Measurements from ENCODE around the gene ACO2.
"Not testable (repeated sequence)": the region's sequence is repeated elsewhere in the genome, so short reads cannot be mapped to it uniquely, and the experiment has no call there.

ACO2 gene

DNA sequence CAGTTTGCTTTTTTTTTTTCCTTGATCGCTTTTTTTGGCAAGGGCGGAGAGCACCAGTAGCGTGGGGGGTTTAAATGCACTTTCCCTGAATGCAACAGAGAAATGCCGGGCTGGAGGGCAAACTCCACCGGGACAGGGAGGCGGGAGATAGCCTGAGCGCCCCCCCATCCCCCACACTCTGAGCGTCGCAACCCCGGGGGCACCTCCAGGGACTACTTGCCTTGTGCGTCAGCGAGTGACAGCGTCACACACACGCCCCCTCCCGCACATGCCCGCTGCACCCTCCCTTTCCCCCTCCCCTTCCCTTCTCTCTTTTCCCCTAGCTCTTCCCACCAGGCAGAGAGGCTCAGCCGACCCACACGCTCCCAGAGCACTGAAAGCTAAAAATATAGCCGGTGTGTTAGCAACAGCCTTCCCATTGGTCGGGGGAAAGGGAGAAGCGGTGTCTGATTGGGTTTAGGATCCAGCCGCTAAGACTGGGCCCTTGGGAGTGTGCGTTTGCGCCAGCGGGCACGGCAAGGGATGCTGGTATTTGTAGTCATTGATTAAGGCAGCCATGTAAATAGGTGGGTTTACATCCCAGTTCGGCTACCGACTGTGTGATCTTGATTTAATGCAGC, 20.6 kb upstream of the ACO2 start:
- peak; percentile 76 to 84 for DNase-seq (ENCODE audit: low read depth in 2 of 2)

DNA sequence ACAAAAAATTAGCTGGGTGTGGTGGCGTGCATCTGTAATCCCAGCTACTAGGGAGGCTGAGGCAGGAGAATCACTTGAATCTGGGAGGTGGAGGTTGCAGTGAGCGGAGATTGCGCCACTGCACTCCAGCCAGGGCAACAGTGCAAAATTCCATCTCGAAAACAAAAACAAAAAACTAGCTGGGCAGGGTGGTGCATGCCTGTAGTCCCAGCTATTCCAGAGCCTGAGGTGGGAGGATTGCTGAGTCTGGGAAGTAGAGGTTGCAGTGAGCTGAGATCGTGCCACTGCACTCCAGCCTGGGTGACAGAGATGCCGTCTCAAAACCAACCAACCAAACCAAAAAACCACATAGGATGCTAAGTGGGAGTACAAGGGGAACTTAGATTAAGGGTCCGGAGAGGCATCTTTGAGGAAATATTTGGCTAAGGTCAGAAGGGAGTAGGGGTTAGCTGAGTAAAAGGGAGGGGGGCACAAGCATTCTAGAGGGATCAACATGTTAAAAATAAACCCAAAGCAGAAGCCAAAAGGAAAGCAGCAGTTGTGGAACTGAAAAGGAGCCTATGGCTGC, 10.7 kb upstream of the ACO2 start:
- no peak for DNase-seq (ENCODE audit: low read depth in 2 of 2)

DNA sequence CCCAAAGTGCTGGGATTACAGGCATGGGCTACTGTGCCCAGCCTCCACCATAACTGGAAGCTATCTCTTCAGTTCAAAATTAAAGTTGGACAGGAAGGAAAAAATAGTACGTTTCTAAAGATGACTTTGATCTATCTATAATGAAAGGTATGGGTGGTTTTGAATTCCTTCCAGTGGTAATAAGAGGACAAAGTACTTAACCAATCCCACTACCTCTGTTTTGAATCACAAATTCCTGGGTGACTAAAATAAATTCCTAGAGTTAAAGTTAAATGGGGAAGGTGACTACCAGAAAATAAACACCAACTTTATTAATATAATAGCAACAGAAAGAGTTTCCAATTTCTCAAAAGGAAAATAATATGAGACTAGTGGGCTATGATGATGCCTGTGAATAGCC, 9.5 kb upstream of the ACO2 start:
- DNase-seq (ENCODE audit: low read depth in 2 of 2), result no peak

DNA sequence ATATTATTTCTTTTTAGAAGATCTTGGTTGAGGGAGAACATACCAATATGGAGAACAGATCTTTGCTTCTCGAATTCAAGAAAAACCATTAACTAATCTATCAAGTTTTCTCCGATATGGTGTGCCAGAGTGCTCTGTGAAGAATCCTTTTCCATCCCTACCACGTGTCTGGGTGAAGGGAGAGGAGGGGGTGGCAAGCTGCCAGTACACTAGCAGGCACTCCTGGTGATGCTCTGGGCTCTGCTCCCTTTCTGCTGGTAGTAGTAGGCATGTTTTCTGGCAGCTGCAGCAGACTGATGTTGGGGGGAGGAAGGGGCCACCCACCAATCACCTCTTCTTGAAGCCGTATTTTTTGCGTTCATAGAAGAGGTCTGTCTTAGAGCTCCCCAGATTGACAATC, 8.8 kb upstream of the ACO2 start:
- DNase-seq (ENCODE audit: low read depth in 2 of 2), result not testable (repeated sequence)

DNA sequence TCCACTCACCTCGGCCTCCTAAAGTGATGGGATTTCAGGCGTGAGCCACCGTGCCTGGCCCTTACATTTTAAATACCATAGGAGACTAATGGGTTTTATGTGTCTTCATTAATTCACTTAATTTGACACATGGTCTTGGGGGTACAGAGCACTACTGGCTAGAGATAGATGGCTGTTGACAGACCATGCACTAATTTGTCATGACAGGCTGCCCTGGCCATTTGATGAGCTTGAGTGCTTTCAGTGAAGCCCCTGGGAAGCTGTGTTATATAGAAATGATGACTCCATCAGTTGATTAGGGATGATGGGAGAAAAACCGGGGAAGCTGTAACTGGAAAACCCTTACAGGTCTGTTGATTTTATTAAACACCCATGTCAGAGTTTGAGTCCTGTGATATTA, 7.0 kb upstream of the ACO2 start:
- no peak for DNase-seq (ENCODE audit: low read depth in 2 of 2)

DNA sequence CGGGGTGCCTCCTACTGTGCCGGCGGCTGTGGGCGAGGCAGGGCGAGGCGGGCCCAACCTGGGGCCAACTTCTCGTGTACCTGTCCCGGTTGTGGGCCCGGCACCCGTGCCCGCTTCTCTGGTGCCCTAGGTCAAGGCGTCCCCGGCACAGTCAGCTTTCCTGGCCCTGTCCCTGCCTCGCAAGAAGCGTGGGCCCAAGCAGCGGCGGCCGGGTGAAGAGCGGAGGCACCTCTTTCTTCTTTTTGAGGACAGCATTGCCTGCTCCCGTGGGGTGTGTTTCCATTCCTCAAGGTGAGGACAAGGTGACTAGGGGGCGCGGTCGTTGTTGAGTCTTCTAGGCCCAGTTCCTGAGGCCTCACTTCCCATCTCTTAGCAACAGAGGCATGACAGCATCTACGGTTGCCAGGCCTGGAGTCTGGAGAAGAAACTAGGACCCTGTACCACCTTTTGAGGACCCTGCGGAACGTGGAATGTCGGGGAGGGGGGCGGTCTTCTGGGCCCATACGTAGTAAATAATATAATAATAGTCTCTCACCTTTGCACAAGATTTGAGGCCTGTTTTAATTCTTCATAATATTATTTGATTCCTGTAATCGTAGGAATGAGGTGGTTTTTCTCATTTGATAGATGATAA, 418 bp downstream of the ACO2 start:
- no peak for DNase-seq (ENCODE audit: low read depth in 2 of 2)

DNA sequence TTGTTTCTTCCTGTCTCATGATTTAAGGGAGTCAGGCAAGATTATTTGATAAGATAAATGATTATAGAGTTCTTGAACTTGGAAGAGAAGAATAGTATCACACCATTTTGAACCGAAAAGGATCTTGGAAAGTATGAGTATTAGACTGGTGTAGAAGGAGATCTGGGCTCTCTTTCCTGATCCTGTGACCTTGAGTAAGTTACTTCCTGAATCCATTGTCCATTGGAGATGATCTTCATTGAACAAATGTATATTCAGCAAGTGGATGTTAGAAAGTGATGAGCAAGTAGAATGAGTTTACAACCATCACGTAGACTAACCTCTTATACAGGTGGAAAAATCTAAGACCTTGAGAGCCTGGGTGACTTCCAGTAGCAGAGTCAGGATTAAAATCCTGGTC, 2.0 kb downstream of the ACO2 start:
- DNase-seq (ENCODE audit: low read depth in 2 of 2), result no peak

DNA sequence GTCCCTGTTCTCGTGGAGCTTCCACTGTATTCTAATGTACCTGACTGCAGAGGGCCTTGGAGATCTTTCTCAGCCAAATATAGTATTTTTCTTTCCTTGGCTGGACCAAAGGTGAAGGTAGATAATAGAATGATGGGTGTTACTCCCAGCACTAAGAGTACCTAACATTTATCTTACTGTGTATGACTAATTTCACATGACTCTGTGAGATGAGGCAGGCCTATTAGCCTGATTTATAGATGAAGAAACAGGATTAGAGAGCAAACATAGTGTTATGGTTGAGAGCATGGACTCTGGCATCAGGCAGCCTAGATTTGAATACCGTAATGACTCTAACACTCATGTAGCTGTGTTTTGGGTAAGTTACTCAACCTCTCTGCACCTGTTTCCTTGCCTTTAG, 2.7 kb downstream of the ACO2 start:
- no peak for DNase-seq (ENCODE audit: low read depth in 2 of 2)

DNA sequence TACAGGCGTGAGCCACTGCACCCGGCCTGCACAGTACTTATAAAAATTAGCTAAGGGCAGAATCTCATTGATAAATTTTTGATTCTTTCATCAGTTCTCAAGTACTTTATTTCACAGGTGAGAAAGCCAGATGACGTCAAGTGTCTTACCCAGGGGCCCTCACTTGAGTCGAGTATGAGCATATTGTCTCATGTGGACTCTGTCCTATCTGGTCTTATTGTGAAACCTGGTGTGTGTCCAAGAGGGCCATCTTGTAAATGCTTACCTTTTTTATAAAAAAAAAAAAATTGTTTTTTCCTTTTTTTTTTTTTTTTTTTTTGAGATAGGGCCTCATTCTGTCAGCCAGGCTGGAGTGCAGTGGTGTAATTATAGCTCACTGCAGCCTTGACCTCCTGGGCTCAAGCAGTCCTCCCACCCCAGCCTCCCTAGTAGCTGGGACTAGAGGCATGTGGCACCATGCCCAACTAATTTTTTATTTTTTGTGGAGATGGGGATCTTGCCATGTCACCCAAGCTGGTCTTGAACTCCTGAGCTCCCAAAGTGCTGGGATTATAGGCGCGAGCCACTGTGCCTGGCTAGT, 6.0 kb downstream of the ACO2 start:
- DNase-seq (ENCODE audit: low read depth in 2 of 2), result no peak

DNA sequence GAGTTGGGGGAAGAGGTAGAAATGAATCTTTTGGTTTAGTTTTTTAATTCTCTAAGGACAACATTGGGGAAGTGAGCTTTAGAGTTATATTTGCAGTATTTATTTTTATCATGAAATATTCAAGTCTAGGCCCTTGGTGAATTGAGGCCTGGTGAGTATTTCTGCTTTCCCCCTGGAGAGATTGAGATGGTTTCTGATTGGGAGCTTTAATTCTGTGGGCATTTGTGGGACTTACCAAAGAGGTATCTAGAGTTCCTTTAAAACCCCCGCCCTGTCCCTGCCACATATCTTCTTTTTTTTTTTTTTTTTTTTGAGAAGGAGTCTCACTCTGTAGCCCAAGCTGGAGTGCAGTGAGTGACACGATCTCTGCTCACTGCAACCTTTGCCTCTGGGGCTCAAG, 9.6 kb downstream of the ACO2 start:
- no peak for DNase-seq (ENCODE audit: low read depth in 2 of 2)

DNA sequence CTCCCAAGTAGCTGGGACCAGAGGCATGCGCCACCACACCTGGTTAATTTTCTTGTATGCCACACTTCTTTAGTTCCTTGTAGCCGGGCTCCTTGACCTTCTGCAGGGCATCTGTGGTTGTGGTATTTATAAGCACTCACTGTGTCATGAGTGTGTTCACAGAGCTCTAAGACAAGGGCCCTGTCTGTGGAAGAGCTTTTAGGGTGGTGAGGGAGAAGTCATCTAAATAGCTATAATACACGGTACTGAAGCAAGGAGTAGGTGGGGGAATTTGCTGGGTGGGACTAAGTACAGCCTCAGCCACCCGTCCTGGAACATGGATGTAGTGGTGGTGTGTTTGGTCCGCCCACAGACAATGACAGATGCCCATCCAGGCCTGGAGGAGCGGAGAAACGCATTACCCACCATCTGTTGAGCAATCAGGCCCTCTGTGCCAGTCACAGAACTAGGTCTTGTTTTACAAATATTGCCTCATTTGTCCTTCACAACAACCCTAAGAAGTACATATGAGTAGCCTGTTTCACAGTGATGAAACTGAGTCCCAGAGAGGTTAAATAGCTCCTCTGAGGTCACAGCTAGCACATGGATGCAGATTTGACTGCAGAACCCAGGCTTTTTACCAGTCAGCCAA, 10.1 kb downstream of the ACO2 start:
- no peak for DNase-seq (ENCODE audit: low read depth in 2 of 2)

DNA sequence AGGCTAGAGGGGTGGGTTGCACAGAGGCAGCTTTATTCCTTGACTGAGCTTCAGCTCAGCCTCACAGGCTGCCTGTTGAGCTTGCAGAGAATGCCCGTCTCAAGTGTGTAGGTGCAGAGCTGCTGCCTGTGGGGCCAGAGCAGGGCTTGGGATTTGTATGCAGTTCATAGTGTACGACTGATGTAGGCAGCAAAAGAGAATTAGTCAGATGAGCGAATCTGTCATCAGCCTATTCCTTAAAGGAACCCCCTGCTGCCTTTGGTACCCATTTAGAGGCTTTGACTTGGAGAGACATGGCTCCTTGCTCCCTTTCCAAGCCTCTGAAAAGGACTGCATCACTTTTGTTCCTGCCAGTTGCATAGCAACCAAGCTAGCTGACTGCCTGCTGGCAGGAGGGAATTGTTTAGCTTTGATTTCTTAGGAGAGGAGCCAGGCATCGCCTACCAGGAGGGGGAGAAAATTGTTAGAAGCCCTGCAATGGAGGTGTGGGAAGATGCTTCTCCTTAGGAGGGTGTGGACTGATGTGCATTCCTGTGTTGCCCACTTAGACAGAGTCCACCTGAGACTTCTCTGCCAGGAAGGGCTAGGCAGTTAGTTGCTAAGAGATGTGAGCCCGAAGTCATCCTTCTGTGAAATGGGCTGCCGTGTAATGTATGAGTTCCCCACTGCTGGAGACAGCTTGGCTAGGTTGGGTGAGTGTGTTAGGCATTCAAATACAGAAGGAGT, 10.9 kb downstream of the ACO2 start:
- no peak for DNase-seq (ENCODE audit: low read depth in 2 of 2)

DNA sequence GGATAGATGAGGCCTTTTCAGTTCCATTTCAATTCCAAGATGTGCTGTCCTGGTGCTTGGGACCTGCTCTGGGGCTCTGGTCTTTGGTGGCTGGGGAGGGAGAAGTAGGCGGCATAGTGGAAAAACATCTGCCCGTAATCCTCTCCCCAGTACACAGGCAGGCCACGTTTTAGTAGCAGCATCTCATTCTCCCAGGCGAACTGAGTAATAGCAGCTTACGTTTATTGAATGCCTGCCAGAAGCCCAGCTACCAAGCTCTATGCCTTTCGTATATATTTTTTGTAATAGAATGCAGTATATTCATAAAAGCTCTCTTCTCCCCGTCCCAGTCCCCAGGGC, 11.4 kb downstream of the ACO2 start:
- DNase-seq (ENCODE audit: low read depth in 2 of 2), result no peak

DNA sequence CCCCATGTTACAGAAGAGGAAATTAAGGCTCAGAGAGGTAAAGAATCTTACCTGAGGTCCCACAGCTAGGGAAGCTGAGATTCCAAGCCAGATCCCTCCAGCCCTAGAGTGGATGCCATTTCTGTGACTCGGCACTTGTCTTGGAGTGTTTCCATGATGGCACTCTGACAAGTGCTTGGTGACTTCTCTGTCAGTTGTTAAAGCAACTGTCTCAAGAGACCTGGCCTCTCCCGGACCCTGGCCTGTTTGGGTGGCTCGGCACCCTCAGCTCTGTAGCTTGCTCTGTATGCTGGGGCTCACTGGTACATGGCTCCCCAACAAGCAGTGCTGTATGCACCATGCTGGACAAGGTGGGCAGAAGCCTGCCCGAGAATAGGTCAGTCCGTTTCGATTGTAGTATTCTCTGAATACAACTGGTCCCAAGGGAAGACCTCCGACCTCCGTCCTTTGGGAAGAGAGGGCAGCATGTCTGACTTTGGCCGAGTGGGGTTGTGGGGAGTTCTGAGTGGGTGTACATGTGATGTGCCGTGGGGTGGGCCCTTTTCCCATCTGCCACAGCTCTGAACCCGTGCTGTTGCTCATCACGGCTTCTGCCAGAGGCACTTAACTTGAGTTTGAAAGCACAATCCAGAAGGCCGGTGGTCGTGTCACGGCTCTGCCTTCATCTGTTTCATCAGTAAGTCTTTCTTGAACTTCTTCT, 12.4 kb downstream of the ACO2 start:
- DNase-seq (ENCODE audit: low read depth in 2 of 2), result no peak

DNA sequence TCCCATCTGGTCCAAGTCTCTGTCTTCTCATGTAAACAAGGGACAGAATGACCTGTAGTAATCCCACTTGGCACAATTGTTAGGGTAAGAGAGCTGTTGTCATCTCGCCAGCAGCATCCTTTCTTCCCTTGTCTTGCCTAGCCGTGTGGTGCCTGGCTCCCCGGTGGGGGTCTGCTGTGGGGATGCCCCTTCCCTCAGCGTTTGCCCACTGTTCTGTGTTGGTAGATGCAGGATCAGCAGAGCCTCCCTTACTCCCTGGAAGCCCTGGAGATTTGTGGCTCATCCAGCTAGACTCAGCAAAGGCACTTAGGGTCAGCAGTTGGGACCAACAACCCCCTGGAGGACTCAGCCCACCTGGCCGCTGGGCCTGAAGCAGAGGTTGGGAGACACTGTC, 13.0 kb downstream of the ACO2 start:
- no peak for DNase-seq (ENCODE audit: low read depth in 2 of 2)

DNA sequence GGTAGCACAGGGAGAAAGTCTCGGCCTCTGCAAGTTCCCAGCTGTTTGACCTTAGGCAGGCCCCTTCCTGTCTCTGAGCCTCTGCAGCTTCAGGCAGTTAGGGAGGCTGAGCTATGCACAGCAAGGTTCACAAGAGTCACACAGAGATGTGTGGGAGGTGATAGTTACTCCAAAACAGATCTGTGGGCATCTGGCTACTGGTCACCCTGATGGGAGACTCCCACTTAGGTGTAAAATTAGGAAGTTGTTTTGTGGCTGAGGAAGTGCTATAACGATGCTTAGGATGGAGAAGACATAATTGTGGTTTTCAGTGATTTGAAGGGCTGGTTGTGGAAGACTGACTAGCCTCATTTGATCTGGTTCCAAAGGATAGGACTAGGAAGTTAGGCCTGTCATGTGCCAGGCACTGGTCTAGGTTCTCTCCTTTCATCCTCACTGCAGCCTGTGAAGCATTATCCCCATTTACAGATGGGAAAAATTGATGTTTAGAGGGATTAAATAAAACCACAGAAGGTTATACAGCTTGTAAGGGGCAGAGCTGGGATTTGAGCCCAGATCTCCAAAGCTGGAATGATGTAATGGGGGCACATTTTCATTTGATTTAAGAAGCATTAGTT, 13.5 kb downstream of the ACO2 start:
- DNase-seq (ENCODE audit: low read depth in 2 of 2), result no peak

DNA sequence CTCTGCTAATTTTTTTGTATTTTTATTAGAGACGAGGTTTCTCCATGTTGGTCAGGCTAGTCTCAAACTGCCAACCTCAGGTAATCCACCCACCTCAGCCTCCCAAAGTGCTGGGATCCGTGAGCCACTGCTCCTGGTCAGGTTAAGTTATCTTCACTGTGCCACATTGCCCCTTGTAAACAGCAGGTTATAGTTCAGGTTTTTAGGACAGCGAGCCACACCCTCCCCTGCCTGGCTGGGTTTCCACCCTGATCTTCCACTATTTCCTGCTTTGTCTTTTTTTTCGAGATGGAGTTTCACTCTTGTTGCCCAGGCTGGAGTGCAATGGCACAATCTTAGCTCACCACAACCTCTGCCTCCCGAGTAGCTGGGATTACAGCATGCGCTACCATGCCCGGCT, 16.1 kb downstream of the ACO2 start:
- DNase-seq (ENCODE audit: low read depth in 2 of 2), result no peak

DNA sequence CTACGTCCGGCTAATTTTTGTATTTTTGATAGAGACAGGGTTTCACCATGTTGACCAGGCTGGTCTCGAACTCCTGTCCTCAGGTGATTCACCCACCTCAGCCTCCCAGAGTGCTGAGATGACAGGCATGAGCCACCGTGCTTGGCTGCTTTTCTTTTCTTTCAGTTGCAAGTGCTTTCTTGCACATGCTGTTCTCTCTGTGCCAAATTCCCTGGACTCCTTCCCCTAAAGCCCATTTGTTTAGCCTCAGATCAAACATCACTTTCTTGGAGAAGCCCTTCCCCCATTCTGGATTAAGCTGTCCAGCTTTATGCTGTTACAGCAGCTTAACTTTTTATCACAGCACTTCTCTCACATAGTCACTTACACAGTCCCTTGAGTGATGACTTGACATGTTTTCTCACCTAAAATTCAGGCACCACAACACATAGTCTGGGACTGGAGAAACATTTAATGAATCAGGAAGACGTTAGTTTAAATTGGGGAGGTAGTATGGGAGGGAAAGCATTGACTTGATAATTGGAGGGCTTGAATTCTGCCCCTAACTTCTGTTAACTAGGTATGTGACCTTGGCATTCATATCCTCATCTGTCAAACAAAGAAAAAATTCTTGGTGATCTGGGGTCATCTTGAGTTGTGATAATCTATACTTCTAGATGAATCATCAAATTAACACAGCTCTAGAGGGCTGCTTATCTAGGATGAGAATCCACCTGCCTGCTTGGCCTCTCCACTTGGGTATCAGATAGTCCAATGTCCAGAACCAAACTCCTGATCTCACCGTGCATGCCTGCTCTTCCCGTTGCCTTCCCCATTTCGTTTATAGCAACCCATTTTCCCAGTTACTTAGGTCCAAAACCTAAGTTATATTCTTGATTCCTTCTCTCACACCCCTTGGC, 18.4 kb downstream of the ACO2 start:
- DNase-seq (ENCODE audit: low read depth in 2 of 2), result no peak

DNA sequence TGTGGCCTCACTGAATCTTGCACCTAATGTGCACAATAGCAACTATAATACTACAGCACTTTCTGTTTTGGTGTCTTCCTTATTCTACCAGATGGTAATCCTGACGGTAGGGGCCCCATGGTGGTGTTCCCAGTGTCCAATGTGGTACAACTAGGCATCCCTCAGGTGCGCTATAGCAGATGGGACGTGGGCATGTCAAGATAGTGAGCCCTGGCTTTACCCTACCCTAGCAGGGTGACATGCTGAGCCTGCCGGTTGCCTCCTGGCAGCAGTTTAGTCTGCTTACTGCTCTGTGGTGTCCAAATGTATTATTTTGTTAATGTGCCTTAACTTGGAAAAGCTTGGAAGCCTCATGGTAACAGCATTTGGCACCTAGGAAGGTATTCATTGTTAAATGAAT, 19.2 kb downstream of the ACO2 start:
- DNase-seq (ENCODE audit: low read depth in 2 of 2), result no peak

Data from stimulated activated CD8-positive, alpha-beta memory T cell treated with anti-CD3 and anti-CD28 coated beads, Interleukin-2, amount 100 ng/mL, for 48 hours (primary cell).